ENCODE results near the gene CD48.

Gene CD48

GRCh38 chr1:160643138-160643537 lies 68.5 kb downstream of the CD48 start:
- TF ChIP-seq, protein P1, sequence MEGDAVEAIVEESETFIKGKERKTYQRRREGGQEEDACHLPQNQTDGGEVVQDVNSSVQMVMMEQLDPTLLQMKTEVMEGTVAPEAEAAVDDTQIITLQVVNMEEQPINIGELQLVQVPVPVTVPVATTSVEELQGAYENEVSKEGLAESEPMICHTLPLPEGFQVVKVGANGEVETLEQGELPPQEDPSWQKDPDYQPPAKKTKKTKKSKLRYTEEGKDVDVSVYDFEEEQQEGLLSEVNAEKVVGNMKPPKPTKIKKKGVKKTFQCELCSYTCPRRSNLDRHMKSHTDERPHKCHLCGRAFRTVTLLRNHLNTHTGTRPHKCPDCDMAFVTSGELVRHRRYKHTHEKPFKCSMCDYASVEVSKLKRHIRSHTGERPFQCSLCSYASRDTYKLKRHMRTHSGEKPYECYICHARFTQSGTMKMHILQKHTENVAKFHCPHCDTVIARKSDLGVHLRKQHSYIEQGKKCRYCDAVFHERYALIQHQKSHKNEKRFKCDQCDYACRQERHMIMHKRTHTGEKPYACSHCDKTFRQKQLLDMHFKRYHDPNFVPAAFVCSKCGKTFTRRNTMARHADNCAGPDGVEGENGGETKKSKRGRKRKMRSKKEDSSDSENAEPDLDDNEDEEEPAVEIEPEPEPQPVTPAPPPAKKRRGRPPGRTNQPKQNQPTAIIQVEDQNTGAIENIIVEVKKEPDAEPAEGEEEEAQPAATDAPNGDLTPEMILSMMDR (conservative IDR thresholded peaks at IDR 0.05; ENCODE audit: low read depth, low read length), result no peak
- Histone ChIP-seq H4K20me1 (ENCODE audit: insufficient read depth) (no peaks in the 10 kb centered on the region), H3K36me3 (ENCODE audit: insufficient read depth) (no peaks in the 10 kb centered on the region), H3K4me2 (no peak overlapping the region), H3K27ac (no peak overlapping the region), H3K4me1 (ENCODE audit: low read depth, poor library complexity, severe bottlenecking) (no peaks in the 10 kb centered on the region), H3K9ac (no peak overlapping the region), H3K27me3 (ENCODE audit: insufficient read depth, low read depth) (no peaks in the 10 kb centered on the region), H3K4me3 (IDR thresholded peaks at IDR 0.05; ENCODE audit: insufficient read depth, low read depth, low read length) (no peak overlapping the region), H3K79me2 (ENCODE audit: insufficient read depth, low read depth) (no peaks in the 10 kb centered on the region), H2AFZ (ENCODE audit: low read depth) (no peak overlapping the region)

- Histone ChIP-seq H3K36me3 (ENCODE audit: insufficient read depth) (no peaks in the 10 kb centered on the region), H2AFZ (ENCODE audit: low read depth) (no peak overlapping the region), H3K4me1 (ENCODE audit: low read depth, poor library complexity, severe bottlenecking) (no peaks in the 10 kb centered on the region), H3K27ac (no peak overlapping the region), H3K4me2 (no peak overlapping the region), H4K20me1 (ENCODE audit: insufficient read depth) (no peaks in the 10 kb centered on the region), H3K27me3 (ENCODE audit: insufficient read depth, low read depth) (no peaks in the 10 kb centered on the region), H3K79me2 (ENCODE audit: insufficient read depth, low read depth) (no peaks in the 10 kb centered on the region), H3K4me3 (IDR thresholded peaks at IDR 0.05; ENCODE audit: insufficient read depth, low read depth, low read length) (no peak overlapping the region), H3K9ac (no peak overlapping the region)
- TF ChIP-seq, protein P1 (conservative IDR thresholded peaks at IDR 0.05; ENCODE audit: low read depth, low read length), result no peak
Observed at GRCh38 chr1:160642281-160642644, 69.4 kb downstream of the CD48 start.

DNA sequence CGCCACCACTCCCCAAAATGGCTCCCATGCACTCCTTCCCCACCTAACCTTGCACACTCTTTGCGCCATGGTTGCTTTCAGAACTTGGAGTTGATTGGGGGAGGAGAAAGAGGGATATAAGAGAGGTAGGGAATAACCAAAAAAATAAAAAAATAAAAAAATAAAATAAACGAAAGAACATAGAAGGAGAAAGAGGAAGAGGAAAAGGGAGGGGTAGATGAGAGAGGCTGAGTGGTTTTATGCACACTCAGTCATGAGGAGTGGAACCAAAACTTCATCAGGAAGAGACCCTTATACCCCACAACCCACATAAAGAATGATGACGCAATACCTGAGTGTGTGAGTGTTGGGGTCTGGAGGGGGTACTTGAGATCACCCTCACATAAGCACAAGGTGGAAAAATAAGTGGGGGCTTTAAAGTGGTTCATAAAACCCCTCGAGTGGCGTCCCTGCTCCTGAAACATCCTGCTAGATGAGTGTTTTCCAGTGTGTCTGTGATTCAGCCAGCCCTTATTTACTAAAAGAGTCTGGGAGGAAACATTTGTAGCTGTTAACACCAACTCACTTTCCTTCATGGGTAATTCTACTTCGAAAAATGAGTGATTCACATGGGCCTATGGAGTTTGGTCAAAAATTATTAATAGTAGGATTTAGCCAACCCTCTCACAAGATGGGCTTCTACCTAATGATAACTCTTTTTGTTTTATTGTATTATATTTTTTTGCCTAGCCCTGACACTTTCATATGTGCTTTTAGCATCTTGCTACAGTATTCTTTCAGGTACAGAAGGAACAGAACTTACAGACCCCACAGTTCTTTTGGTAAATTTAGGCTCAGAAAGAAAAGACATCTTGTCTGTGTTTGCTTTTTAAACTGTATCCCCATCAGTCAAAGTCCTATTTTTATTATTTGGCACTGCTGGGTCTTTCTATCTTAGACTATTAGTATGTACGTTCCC lies 70.0 kb downstream of the CD48 start:
- TF ChIP-seq, protein P1 (conservative IDR thresholded peaks at IDR 0.05; ENCODE audit: low read depth, low read length), result no peak
- Histone ChIP-seq H4K20me1 (ENCODE audit: insufficient read depth) (no peaks in the 10 kb centered on the region), H3K27me3 (ENCODE audit: insufficient read depth, low read depth) (no peaks in the 10 kb centered on the region), H3K79me2 (ENCODE audit: insufficient read depth, low read depth) (no peaks in the 10 kb centered on the region), H3K27ac (no peak overlapping the region), H2AFZ (ENCODE audit: low read depth) (no peak overlapping the region), H3K4me3 (IDR thresholded peaks at IDR 0.05; ENCODE audit: insufficient read depth, low read depth, low read length) (no peak overlapping the region), H3K9ac (no peak overlapping the region), H3K4me1 (ENCODE audit: low read depth, poor library complexity, severe bottlenecking) (no peaks in the 10 kb centered on the region), H3K4me2 (no peak overlapping the region), H3K36me3 (ENCODE audit: insufficient read depth) (no peaks in the 10 kb centered on the region)

GRCh38 chr1:160640359-160641123 lies 71.1 kb downstream of the CD48 start:
- no peaks in the 10 kb centered on the region for H3K36me3 ChIP-seq (ENCODE audit: insufficient read depth)
- H2AFZ ChIP-seq (ENCODE audit: low read depth), result no peak overlapping the region
- no peak overlapping the region for H3K27ac ChIP-seq
- TF ChIP-seq, protein P1 (conservative IDR thresholded peaks at IDR 0.05; ENCODE audit: low read depth, low read length), result no peak
- no peaks in the 10 kb centered on the region for H3K4me1 ChIP-seq (ENCODE audit: low read depth, poor library complexity, severe bottlenecking)
- H3K9ac ChIP-seq, result no peak overlapping the region
- no peaks in the 10 kb centered on the region for H3K79me2 ChIP-seq (ENCODE audit: insufficient read depth, low read depth)
- H3K27me3 ChIP-seq (ENCODE audit: insufficient read depth, low read depth), result no peaks in the 10 kb centered on the region
- H4K20me1 ChIP-seq (ENCODE audit: insufficient read depth), result no peaks in the 10 kb centered on the region
- H3K4me2 ChIP-seq, result no peak overlapping the region
- no peak overlapping the region for H3K4me3 ChIP-seq (IDR thresholded peaks at IDR 0.05; ENCODE audit: insufficient read depth, low read depth, low read length)
